CD4-positive, alpha-beta T cell treated with Interleukin-1 beta for 1 hour (primary cell): ENCODE results near the gene TMTC1.

Source experiments
- DNase-seq, 2 donors: peaks; one replicate each; pipeline ENCODE4 v3.0.0-alpha.2; 2020 to 2022

The TMTC1 gene

GRCh38 chr12:29738365-29738764 lies 45.4 kb downstream of the TMTC1 start:
- no peak for DNase-seq

- DNase-seq, result no peak
Observed at GRCh38 chr12:29737644-29738043, 46.1 kb downstream of the TMTC1 start.

- DNase-seq, result no peak
Observed at GRCh38 chr12:29735604-29736003, 48.1 kb downstream of the TMTC1 start.

- no peak for DNase-seq
Observed at GRCh38 chr12:29734734-29735133, 49.0 kb downstream of the TMTC1 start.

GRCh38 chr12:29734305-29734704 lies 49.4 kb downstream of the TMTC1 start:
- no peak for DNase-seq

- no peak for DNase-seq
Observed at GRCh38 chr12:29733501-29733900, 50.2 kb downstream of the TMTC1 start.

- DNase-seq, result no peak
Observed at GRCh38 chr12:29733060-29733459, 50.7 kb downstream of the TMTC1 start.

GRCh38 chr12:29732593-29732992 lies 51.1 kb downstream of the TMTC1 start:
- no peak for DNase-seq

- no peak for DNase-seq
Observed at GRCh38 chr12:29732191-29732590, 51.6 kb downstream of the TMTC1 start.

- DNase-seq, result no peak
Observed at GRCh38 chr12:29731591-29731990, 52.2 kb downstream of the TMTC1 start.

GRCh38 chr12:29730481-29730880 lies 53.3 kb downstream of the TMTC1 start:
- DNase-seq, result no peak

- DNase-seq, result no peak
Observed at GRCh38 chr12:29728030-29728429, 55.7 kb downstream of the TMTC1 start.

- no peak for DNase-seq
Observed at GRCh38 chr12:29726741-29727348, 56.9 kb downstream of the TMTC1 start.

GRCh38 chr12:29726321-29726692 lies 57.4 kb downstream of the TMTC1 start:
- no peak for DNase-seq

- no peak for DNase-seq
Observed at GRCh38 chr12:29725587-29726320, 58.0 kb downstream of the TMTC1 start.

GRCh38 chr12:29722164-29722563 lies 61.6 kb downstream of the TMTC1 start:
- no peak for DNase-seq

GRCh38 chr12:29719381-29719780 lies 64.4 kb downstream of the TMTC1 start:
- no peak for DNase-seq

- DNase-seq, result no peak
Observed at GRCh38 chr12:29717540-29718100, 66.1 kb downstream of the TMTC1 start.

- DNase-seq, result no peak
Observed at GRCh38 chr12:29714966-29715365, 68.8 kb downstream of the TMTC1 start.

- no peak for DNase-seq
Observed at GRCh38 chr12:29713729-29714128, 70.0 kb downstream of the TMTC1 start.

- no peak for DNase-seq
Observed at GRCh38 chr12:29711381-29711780, 72.4 kb downstream of the TMTC1 start.

- DNase-seq, result no peak
Observed at GRCh38 chr12:29710104-29710503, 73.6 kb downstream of the TMTC1 start.

GRCh38 chr12:29709496-29710040 lies 74.2 kb downstream of the TMTC1 start:
- no peak for DNase-seq

GRCh38 chr12:29709054-29709453 lies 74.7 kb downstream of the TMTC1 start:
- no peak for DNase-seq
